ENCODE results near the gene RINL.
A peak's percentile ranks its signal among the peaks of the same experiment; 100 is the strongest.
"Not testable (repeated sequence)": the region's sequence is repeated elsewhere in the genome, so short reads cannot be mapped to it uniquely, and the experiment has no call there.

Gene RINL

DNA sequence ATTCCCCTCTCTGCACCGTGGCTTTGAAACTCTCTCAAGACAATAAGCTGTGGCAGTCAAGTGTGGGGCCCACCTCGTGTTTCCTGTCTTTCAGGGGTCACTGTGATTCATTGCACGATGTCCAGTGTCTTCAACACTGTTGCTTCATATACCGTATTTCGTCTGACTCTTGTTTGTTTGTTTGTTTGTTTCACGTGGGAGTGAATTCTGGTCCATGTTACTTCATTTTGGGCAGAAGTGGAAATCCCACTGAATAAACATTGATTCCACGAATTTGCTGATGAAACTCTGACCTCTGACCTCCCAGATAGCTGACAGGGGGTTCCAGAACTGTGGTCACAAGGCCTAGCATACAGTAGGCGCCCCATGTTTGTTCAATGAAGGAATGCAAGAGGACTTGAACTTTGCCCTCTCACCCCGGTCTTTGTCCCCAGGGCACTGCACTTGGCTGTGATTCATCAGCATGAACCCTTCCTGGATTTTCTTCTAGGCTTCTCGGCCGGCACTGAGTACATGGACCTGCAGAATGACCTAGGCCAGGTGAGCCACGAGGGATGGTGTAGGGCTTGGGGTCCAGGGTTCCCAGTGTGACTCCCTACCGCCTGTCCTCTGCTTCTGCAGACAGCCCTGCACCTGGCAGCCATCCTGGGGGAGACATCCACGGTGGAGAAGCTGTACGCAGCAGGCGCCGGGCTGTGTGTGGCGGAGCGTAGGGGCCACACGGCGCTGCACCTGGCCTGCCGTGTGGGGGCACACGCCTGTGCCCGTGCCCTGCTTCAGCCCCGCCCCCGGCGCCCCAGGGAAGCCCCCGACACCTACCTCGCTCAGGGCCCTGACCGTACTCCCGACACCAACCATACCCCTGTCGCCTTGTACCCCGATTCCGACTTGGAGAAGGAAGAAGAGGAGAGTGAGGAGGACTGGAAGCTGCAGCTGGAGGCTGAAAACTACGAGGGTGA lies 26.8 kb upstream of the RINL start:
- DNase-seq, result no peak

DNA sequence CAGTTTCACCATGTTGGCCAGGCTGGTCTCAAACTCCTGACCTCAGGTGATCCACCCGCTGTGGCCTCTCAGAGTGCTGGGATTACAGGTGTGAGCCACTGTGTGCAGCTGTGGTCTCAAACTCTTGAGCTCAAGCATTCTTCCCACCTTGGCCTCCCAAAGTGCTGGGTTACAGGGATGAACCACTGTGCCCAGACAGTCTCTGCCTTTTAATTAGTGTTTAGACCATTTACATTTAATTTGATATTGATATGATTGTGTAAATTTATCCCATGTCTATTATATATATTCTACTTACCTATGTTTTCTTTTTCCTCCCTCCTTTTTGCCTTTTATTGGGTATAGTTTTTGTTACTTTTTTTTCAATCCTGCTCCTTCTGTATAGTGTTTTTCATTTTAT lies 23.6 kb upstream of the RINL start:
- no peak for DNase-seq

DNA sequence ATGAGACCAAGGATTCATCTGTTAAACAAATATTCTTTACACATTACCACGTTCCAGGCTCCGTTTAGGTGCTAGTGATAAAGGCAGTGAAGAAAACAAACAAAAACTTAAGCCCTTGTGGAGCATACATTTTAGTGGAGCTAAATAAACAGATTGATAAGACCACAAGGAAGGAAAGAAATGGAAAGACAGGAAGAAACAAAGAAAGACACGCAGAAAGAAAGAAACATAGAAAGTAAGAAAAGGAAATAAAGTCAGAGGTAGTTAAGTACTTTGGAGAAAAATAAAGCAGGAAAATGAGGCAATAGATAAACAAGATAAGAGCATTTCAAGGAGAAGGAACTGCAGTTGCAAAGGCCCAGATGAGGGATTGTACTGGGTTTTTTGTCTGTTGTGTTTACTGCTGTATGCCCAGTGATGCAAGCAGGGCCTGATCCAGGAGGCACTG lies 22.7 kb upstream of the RINL start:
- no peak for DNase-seq

GRCh38 chr19:38900202-38900629 lies 22.1 kb upstream of the RINL start:
- peak in 1 of 2 experiments; percentile 32 for DNase-seq

GRCh38 chr19:38899447-38900201 lies 21.5 kb upstream of the RINL start, which contains the start of the genes NFKBIB and SIRT2:
Gene NFKBIB, plus strand, starts transcription at chr19:38899969. Its CDS starts 64 bp downstream, at chr19:38900033.
Gene SIRT2, minus strand, starts transcription at chr19:38899618. Its CDS starts 97 bp downstream, at chr19:38899521.
- DNase-seq, result peak; percentile 100

DNA sequence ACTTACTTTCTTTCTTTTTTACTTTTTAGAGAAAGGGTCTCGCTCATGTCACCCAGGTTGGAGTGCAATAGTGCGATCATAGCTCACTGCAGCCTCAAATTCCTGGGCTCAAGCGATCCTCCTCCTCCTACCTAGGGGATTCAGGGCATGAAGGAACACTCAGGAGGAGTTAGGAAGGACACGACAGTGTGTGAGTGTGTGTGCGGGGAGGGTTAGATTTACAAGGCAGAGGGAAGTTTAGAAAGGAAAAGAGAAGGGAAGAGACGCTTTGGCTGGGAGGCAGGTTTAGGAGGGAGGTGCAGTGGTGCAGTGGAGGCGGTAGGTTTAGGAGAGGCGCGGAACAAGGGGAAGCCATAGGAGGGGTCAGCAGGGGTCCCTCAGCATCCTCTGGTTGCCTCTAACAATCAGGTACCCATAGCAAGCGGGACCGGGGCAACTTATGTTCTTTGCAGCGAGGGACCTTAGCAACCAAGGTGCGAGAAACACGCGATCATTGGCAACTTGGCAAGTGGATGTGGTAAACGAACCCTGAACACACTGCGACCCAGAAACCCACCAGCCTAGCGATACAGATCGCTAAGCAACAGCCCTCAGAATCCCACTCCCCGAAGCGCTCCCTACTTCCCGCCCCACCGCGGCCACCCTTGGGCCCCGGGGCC lies 20.8 kb upstream of the RINL start:
- no peak for DNase-seq

DNA sequence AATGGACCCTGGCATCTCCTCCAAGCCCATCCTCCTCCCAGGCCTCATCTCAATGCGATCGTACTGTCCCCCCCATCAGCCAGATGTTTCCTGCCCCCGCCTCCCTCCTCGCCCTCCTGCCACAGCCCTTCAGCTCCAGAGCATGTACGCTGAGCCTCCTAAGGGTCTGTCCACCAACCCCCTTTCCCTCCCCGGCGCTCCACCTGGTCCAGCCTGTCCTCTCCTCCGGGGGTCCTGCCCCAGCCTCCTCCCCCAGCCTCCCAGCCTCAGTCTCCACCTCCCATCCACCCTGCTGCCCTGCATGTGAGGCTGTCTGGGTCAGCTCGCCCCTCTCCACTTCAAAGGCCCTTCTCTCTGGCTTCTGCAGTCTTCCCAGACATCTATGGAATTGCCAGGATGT lies 16.9 kb upstream of the RINL start:
- DNase-seq, result no peak

GRCh38 chr19:38893341-38893771 lies 15.3 kb upstream of the RINL start:
- DNase-seq, result no peak

GRCh38 chr19:38892841-38893240 lies 14.8 kb upstream of the RINL start:
- DNase-seq, result no peak

DNA sequence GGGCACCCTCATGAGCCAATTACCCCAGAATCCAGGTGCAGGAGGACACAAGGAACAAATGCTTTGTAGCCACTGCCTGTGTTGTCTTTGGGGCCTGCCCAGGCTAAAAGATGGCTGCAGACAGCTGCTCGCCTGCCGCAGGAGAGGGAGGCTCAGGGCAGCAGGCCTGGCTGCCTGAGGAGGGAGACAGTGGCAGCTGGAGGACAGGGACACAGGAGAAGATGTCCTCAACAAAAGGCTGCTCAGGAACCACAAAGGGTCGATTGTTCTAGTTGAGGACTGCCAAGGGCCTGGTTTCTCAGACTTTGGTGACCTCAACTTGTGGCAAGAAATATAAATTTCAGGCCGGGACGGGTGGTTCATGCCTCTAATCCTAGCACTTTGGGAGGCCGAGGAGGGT lies 13.7 kb upstream of the RINL start:
- DNase-seq, result no peak

DNA sequence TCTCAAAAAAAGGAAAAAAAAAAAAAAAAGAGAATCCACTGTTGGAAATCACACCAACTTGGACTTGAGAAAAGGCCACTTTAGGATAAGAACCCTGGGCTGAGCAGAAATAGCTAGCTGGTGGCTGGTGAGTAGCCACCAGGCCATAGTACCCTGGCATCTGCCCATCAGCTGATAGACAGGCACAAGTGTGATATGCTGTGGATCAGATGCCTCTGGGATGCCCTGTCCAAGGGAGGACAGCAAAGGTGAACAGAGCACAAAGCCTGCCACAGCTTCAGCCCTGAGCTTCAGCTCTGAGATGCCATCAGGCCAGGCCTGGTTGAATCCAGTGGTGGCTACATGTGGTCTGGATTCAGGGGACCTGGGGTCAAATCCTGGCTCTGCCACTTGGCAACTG lies 12.6 kb upstream of the RINL start:
- DNase-seq, result no peak

DNA sequence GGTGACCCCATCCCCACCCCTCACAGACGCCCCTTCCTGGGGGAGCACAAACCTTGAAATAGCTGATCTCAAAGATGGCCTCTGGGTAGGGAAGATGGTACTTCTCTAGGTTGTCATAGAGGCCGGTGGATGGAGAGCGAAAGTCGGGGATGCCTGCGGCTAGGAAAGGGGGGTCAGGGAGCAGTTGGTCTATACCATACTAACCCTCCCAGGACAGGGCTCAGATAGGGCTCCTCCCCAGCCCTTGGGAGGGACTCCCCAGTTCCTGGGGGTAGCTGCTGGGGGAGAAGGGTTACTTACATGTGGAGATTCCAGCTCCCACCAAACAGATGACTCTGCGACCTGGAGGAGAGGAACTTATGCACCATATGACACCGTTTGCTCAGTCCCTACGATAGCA lies 11.7 kb upstream of the RINL start:
- DNase-seq, result no peak

GRCh38 chr19:38888876-38889275 lies 10.8 kb upstream of the RINL start:
- DNase-seq, result no peak

- DNase-seq, result not testable (repeated sequence)
Measured at GRCh38 chr19:38884691-38885090, 6.6 kb upstream of the RINL start.

DNA sequence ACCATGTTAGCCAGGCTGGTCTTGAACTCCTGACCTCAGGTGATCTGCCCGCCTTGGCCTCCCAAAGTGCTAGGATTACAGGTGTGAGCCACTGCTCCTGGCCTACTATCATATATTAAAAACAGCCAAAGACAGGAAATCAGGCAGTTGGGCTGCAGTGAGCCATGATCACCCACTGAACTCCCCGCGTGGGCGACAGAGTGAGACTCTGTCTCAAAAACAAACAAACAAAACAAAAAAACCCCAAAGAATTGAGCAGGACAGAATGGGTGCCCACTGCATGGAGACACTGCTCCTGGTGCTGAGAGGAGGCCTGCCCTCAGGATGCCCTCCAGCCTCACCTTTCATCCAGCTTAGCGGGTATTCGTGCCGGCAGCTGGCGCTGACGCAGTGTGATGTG lies 5.2 kb upstream of the RINL start:
- no peak for DNase-seq

- DNase-seq, result no peak
Measured at GRCh38 chr19:38880882-38881609, 3.0 kb upstream of the RINL start.

GRCh38 chr19:38880076-38880881 lies 2.2 kb upstream of the RINL start:
- no peak for DNase-seq

DNA sequence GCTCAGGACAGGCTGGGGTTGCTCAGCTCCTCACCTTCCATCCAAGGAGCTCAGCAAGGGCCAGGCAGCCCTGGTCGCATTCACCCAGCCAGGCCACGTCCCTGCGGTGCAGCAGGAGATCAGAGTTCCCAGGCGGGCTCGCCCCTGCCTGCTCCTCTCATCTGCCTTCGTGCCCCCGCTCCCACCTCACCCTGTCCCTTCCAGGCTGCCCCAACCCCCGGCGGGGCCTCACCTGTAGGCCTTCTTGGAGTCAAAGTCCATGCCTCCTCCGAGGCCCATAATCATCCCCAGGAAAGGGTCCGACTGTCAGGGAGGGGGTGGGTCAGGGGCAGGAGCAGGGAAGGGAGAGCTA lies 1.3 kb upstream of the RINL start:
- no peak for DNase-seq

DNA sequence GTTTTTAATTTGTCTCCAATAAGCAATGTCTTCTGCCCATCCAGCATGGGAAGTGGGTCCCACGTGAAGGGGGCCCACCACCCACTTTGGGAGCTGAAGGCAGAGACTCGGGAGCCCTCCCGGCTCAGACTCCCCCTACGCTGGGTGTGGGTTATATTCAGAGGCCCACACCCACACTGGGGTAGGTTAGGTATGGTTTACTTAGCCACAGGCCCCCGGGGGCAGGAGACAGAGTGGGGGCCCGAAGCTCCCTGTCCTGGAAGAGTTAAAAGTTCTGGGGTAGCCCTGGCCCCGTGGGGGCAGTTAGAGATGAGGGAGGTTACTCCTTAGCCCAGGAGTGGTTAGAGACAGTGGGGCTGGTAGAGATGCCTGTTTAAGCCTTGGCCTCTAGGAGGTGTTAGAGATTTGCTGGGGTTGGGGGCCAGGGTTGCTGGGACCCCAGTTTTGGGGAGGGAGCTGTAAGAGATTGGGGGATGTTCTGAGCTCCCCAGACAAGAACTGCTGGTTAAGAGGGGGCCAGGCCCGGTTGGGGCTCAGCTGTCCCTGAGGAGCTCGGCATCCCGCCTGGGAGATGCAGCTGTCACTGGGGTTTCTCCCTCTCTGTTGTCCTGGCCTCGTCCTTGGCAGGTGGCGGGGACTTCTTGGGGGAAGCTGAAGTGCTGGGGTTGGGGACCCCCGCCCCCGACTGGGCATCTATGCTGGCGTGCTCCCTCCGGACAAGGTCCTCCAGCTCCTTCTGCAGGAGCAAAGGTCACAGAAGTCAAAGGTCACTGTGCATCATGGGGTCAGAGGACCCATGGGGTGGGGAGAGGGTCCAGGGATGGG lies 712 bp upstream of the RINL start:
- no peak for DNase-seq

DNA sequence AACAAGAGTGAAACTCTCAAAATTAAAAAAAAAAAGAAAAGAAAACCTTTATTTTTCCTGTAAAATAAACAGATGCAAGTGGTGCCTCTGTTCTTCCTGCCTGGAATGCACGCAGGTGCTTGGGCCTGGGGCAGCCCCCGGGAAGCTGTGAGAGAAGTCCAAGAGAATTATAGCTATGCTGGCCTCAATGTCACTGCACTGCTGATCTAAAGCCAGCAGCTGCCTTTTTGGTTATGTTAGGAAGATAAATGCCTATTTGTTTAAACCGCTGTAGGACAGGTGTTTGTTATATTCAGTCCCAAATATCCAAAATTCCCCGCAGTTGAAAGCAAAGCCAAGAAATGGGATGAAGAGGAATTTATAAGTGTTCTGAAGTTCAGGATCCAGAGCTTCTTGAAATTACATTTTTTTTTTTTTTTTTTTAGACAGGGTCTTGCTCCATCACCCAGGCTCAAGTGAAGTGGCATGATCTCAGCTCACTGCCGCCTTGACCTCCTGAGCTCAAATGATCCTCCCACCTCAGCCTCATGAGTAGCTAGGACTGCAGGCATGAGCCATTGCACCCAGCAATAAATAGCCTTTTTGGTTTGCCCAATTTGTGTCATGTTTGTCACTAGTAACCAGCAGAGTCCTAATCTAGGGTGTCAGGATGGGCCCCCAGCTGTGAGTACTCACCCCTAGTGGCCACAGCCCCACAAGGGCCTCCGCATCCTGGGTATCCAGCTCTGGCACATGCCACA lies 2.2 kb downstream of the RINL start:
- no peak for DNase-seq

Measured in AML-193 (cell line).